Measurements from ENCODE around the gene DLX6.
"Not testable (repeated sequence)": the region's sequence is repeated elsewhere in the genome, so short reads cannot be mapped to it uniquely, and the experiment has no call there.

The DLX6 gene

DNA sequence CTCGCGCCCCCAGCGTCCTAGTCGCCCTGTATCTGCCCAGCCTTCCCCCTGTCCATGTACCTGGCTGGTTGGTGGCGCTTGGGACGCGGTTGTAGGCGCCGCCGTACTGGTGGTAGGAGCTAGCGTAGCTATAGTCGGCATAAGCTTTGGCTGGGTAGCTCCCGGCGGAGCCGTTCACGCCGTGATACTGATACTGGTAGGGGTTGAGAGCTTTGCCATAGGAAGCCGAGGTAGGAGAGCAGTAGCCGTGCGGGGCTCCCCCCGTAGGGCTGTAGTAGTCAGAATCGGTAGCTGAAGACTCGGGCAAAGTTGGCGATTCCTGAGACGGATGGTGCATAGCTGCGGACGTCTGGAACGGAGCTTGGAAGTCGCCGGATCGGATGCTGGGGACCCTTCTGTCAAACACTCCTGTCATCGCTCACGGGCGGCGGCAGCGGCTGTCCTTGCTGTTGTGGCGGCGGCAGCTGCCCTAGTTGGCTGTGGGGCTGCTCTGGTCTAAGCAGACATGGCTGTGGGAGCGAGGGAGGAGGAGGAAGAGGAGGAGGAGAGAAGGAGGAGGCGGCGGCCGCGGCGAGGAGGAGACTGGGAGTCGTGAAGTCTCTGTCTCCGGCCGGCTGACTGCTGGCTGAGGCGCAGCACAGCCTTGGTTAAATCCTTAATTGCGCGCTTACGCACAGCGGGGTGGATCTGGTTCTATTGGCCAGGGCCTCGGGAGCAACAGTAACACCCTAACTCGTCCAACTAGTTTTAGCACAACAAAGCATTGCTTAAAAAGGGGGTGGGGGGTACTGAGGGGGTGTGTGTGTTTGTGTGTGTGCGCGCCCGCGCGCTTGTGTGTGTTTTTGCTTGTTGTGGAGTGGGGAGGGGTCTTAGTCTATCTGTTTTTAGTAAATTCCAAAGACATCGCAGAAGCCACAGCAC is 19.1 kb downstream of the DLX6 start, which contains the start of gene DLX5:
Gene DLX5 (minus strand): TSS at position 623 of the 921 bp plus-strand sequence. CDS start 208 bp downstream, at position 415.
- no peak for DNase-seq

DNA sequence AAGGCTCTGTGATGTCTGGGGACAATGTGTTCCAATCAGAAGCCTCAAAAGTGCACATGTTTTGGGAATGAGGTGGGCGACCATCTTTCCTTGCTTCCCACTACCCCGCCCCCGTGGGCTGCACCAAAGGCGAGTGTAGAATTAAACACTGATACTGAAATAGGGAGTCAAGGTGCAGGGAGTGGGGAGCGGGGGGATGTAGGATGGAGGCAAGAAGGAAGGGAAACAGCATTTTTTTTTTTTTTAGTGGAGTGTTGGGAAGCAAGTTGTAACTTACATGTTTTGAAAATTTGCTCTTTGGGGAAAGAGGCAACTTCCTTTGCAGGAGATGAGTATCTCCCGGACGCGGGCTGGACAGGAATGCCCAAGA is 19.8 kb downstream of the DLX6 start:
- no peak for DNase-seq

DNA sequence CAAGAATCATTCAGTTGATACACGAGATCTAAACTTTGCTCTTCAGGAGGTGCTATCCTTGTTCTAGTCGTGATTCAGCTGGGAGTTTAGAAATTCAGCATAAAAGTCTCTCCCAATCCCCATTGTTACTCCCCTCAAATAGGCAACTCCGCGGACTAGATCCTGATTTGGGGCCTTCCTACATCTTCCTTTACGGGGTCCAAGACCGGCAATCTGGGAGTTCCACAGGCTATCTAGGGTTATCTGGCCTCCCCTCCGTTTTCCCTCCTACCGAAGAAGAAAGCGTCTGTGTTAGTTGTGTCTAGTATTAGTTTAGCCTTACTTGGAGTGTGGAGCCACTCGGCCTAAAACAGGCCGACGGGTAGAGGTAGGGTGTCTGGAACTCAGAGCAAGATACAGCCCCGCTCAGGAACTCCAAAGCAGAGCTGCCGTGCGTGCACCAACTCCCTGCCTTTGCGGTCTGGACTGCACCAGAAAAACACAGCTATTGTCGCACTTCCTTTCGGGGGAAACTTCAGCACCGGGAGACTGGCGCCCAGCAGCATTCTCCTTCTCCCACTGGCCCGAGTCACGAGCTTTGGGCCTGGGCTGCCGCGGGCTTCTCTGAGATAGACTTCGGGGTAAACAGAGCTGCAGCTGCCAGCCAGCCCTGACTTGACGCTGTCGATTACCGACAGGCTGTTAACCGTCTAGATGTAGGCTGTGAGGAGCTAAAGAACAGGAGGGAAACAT is 20.8 kb downstream of the DLX6 start:
- DNase-seq: no peak

DNA sequence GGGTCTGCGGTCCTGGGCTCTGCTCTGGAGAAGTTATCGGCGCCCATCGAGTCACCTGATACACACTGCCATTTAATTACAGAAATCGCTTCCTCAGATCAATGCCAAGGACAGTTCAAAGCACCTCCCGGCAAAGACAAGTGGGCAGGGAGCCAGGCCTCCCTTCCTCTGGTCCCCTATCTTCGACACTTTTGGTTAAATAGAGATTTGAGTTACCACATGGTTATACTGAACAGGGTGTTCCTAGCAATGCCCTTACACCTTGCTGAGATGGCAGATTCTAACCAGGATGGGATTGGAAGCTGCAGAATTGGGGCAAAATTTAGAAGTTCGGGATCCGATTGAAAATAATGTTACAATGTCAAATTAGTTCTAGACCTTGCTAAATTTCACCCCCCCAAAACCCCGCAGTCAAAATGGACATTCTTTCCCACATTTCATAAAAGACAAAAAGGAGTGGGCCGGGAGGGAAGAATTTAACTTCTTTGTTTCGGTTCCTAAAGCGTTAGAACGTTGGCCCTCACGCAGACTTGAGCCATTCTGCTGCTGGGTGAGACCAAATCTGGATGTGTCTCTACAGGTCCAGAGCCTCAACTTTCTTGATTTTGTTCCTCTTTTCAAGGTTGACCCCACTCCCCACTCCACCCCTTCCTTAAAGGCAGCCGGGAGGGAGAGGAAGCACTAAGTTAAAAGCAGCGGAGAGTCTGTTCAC is 21.5 kb downstream of the DLX6 start:
- no peak for DNase-seq

DNA sequence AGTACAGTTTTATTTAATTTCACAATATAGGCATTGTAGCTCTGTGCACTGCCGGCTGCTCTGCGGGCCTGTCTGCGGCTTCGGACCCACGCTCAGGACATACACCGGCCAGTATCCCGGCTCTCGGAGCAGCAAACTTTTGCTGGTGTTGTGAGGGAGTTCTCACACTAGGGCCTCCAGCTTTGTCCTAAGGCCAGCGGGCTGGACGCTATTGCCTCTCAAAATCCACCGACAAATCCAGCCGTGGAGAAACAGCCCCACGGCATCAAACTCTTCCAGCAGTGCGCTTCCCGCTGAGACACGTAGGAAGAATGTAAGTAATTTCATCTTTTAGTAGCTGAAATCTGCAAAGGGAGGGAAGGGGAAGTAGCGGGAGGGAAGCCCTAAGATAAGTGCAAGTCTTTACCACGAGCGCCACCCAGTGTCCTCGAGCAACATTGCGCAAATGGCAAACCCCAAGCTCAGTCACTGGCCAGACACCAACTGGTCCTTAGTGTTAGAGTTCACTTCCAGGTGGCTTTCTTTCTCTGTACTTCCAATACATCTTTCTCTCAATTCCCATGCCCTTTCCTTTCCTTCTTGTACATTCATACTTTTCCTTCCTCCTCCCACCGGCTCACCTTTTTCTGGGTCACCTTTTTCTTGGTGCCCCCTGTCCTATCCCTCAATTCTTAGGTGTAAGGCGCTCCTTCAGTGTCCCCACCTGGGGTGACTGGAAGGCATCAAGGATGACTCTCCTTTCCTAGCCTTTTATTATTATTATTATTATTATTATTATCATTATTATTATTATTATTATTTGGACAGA is 22.3 kb downstream of the DLX6 start:
- peak; percentile 70 for DNase-seq

DNA sequence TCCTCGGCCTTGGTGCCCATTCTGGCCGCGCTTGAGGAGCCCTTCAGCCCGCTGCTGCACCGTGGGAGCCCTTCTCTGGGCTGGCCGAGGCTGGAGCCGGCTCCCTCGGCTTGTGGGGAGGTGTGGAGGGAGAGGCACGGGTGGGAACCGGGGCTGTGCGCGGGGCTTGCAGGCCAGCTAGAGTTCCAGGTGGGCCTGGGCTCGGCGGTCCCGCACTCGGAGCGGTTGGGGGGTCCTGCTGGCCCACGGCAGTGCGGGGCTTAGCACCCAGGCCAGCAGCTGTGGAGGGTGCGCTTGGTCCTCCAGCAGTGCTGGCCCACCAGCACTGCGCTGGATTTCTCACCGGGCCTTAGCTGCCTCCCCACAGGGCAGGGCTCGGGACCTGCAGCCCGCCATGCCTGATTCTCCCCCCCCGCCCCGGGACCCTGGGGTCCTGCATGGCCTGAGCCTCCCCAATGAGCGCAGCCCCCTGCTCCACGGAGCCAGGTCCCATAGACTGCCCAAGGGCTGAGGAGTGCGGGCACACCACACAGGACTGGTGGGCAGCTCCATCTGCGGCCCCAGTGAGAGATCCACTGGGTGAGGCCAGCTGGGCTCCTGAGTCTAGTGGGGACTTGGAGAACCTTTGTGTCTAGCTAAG is 29.0 kb downstream of the DLX6 start:
- not testable (repeated sequence) for DNase-seq

DNA sequence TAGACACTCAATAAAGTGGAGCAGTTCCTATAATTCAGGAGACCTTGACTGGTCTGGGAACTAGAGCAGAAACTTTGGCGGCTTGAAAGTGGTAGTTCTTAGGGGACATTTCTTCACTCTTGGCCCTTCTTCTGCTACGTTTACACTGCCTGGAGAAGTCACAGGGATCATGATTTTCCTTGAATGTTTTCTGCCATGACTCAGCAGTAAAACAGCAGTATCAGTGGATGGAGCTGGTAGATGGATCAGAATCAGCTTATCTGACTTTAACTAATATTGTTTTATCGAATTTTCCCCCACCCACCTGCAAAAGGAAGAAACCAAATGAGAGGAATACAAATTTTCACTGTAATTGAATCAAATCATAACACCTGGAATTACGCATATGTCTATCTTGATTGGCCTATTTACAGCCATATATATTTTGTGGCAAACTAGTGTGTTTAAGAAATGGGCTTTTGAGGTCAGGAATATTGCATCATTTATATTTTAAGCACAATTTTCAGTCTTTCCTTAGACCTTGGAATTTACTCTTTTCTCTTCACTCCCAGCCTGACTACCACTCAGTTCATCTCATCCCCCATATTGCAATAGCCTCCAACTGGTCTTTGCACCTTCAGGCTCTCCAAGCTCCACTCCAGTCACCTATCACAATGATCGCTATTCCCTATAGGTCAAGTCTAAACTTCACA is 34.2 kb downstream of the DLX6 start:
- no peak for DNase-seq

DNA sequence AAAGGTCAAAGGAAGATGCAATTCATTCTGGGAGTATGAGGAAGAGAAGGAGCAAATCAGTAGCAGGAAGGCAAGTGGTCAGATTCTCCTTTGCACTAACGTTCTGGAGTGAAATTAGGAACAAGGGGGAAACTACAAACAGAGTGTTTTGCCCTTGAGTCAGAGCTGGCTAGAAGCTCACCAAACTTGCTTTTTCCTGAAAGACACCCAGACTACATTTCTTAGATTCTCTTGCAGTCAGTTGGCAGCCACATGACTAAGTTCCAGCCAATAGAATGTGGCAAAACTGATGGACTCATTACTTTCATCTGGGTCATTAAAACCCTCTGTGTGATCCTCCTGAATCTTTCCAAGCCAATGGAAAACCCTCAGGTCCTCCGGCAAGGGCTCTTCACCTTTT is 37.9 kb downstream of the DLX6 start:
- DNase-seq: no peak
